VCaP (cell line): ENCODE data around the gene HSD17B2.

Experiments
- H3K27ac ChIP-seq: fragments of 450-650 bp; 2 replicates; pipeline ENCODE4 v1.5.1; 2017
- TF ChIP-seq, protein P1 (sequence below): fragments of 450-650 bp; conservative IDR thresholded peaks from 2 replicates; pipeline ENCODE4 v1.5.1; 2017; ENCODE audit warnings: mild to moderate bottlenecking, moderate library complexity

The HSD17B2 gene

DNA sequence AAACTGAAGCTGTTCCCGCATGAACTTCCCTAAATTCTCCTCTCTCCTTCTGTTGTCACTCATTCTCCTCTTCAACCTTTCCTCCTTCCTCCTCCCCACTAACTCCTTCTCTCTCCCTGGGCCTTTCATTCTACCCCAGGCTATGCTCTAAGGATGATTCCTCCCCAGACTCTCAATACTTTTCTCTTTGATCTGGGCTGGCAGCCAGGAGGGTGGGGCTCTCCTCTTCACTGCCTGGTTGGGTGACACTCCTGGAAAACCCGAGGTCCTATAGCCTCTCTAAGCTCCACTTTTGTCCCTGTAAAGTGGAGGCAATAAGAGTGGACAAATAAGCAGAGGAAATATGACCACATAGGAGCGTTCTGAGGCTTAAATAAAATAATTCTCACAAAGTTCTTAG is 46.2 kb downstream of the HSD17B2 start:
- TF ChIP-seq, protein P1, sequence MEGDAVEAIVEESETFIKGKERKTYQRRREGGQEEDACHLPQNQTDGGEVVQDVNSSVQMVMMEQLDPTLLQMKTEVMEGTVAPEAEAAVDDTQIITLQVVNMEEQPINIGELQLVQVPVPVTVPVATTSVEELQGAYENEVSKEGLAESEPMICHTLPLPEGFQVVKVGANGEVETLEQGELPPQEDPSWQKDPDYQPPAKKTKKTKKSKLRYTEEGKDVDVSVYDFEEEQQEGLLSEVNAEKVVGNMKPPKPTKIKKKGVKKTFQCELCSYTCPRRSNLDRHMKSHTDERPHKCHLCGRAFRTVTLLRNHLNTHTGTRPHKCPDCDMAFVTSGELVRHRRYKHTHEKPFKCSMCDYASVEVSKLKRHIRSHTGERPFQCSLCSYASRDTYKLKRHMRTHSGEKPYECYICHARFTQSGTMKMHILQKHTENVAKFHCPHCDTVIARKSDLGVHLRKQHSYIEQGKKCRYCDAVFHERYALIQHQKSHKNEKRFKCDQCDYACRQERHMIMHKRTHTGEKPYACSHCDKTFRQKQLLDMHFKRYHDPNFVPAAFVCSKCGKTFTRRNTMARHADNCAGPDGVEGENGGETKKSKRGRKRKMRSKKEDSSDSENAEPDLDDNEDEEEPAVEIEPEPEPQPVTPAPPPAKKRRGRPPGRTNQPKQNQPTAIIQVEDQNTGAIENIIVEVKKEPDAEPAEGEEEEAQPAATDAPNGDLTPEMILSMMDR, result no peak
- no peak overlapping the region for H3K27ac ChIP-seq

GRCh38 chr16:82082097-82082496 is 47.0 kb downstream of the HSD17B2 start:
- H3K27ac ChIP-seq, result no peak overlapping the region
- TF ChIP-seq, protein P1, result no peak

GRCh38 chr16:82082543-82083244 is 47.6 kb downstream of the HSD17B2 start:
- no peak overlapping the region for H3K27ac ChIP-seq
- TF ChIP-seq, protein P1, result no peak

- H3K27ac ChIP-seq, result no peak overlapping the region
- TF ChIP-seq, protein P1, result no peak
Measured at GRCh38 chr16:82083710-82084353, 48.8 kb downstream of the HSD17B2 start.

DNA sequence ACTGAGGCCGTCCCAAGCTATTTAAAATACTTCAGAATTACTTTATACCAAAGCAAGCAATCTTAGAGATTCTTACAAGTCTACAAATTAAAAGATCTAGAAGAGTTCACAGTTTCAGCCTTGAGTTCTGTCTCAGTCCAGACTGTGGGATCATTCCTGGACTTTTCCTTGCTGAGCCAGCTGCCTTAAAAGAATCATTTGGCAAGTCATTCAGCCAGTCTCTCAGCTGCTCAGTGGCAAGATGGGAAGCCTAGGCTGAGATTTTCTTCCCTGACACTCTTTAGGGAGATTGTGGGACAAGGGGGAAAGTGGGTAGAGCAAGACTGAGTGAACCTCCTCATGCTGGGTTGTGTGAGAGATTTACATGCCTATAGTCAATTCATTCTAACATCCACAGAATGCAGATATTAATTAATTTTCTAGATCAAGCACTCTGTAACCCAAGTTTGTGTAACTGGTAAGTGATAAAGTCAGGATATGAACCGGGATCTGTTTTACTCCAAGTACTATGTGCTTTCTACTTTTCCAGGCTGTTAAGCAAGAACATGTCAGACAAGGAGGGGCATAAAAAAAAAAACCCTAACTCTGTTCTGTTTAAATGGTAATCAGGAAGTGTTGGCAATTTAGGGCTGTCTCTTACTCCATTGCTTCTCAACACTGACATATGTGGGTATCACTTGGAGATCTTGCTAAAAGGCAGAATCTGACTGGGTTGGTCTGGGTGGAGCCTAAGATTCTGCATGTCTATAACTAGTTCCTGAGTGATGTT is 50.1 kb downstream of the HSD17B2 start:
- no peak overlapping the region for H3K27ac ChIP-seq
- TF ChIP-seq, protein P1, result no peak

DNA sequence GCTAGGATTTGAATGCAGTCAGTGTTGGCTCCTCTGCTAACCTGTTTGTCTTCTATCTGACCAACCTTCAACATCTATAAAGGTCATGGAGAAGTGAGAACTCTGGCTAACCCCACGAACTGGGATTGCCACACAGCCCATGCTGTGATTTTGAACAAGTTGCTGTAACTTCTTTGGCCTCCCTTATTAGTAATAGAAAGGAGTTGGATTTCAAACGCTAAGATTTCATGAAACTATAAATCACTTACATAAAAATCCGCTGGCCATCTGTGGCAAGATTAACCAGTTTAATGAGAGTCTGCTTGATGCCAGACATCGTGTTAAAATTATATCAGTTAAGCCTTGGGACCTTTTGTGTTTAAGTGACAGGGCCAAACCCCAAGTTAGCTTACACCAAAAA is 53.4 kb downstream of the HSD17B2 start:
- H3K27ac ChIP-seq, result no peak overlapping the region
- TF ChIP-seq, protein P1, result no peak

GRCh38 chr16:82091241-82091640 is 56.2 kb downstream of the HSD17B2 start:
- H3K27ac ChIP-seq, result no peak overlapping the region
- TF ChIP-seq, protein P1, result no peak
